HepG2 (cell line): ENCODE data around the gene RRAS2. TPM values are rescaled to one million over a fixed set of nuclear protein-coding genes. Genes with fewer than 3 reads are reported as not detected.

Experiments used
- ASH2L ChIP-seq: fragments of 300-600, 200-600 bp; sonication (generic); IDR thresholded peaks from 2 replicates; pipeline ENCODE4 v1.7.0; 2017; ENCODE audit warnings: low read depth, mild to moderate bottlenecking, moderate library complexity, mixed read lengths, low read length; ENCODE audit not compliant: insufficient read length
- FOSL2 ChIP-seq: sonication (generic); formaldehyde crosslinking; IDR thresholded peaks from 2 replicates; pipeline ENCODE4 v1.4.0; 2020; ENCODE audit warnings: missing genetic modification reagents
- HCFC1 ChIP-seq: fragments of 150-350 bp; IDR thresholded peaks from 2 replicates; pipeline ENCODE4 v1.6.1; 2014; ENCODE audit warnings: low read depth, low read length
- HNRNPUL1 ChIP-seq: fragments of 200-400 bp; formaldehyde crosslinking; IDR thresholded peaks from 2 replicates; pipeline ENCODE4 v1.6.1; 2017; ENCODE audit warnings: low read depth, mild to moderate bottlenecking, low read length, moderate library complexity
- HOXD1 ChIP-seq: sonication (generic); formaldehyde crosslinking; IDR thresholded peaks from 2 replicates; pipeline ENCODE4 v1.5.0; 2020; ENCODE audit warnings: missing genetic modification reagents
- MAFK ChIP-seq, 2 experiments: IDR thresholded peaks in 1 of 2; conservative IDR thresholded peaks in 1 of 2; 2 replicates each; pipeline ENCODE4 v1.6.1; 2011; ENCODE audit warnings: improper control_type of control experiment in 2 of 2, low read length in 2 of 2
- MBNL3 ChIP-seq: fragments of 250-450 bp; sonication (Bioruptor Pico); conservative IDR thresholded peaks from 2 replicates; pipeline ENCODE4 v1.8.0; 2022; ENCODE audit warnings: mild to moderate bottlenecking, inconsistent platforms
- MXD3 ChIP-seq: IDR thresholded peaks from 2 replicates; pipeline ENCODE4 v1.6.1; 2016; ENCODE audit warnings: mild to moderate bottlenecking, missing biosample characterization, missing genetic modification reagents
- NR2F2 ChIP-seq: IDR thresholded peaks from 2 replicates; pipeline ENCODE4 v1.6.1; 2012; ENCODE audit warnings: low read depth, inconsistent platforms, borderline replicate concordance
- PHF8 ChIP-seq: sonication (generic); formaldehyde crosslinking; IDR thresholded peaks from 2 replicates; pipeline ENCODE4 v1.5.0; 2020; ENCODE audit warnings: missing genetic modification reagents
- RBFOX2 ChIP-seq: fragments of 200-400 bp; formaldehyde crosslinking; IDR thresholded peaks from 2 replicates; pipeline ENCODE4 v1.6.1; 2017; ENCODE audit warnings: low read depth, mild to moderate bottlenecking, low read length
- SIX4 ChIP-seq: sonication (generic); formaldehyde crosslinking; IDR thresholded peaks from 2 replicates; pipeline ENCODE4 v1.4.0; 2020; ENCODE audit warnings: missing genetic modification reagents
- SP2 ChIP-seq: sonication (generic); formaldehyde crosslinking; IDR thresholded peaks from 2 replicates; pipeline ENCODE4 v1.5.1; 2020; ENCODE audit warnings: mild to moderate bottlenecking, missing genetic modification reagents
- ZBTB8A ChIP-seq: sonication (generic); formaldehyde crosslinking; IDR thresholded peaks from 2 replicates; pipeline ENCODE4 v1.4.0; 2020; ENCODE audit warnings: mild to moderate bottlenecking, low read depth, missing genetic modification reagents, borderline replicate concordance
- ZNF275 ChIP-seq: sonication (generic); formaldehyde crosslinking; IDR thresholded peaks from 2 replicates; pipeline ENCODE4 v1.8.0; 2022; ENCODE audit warnings: missing genetic modification reagents, mild to moderate bottlenecking, inconsistent platforms, borderline replicate concordance
- ZNF597 ChIP-seq: sonication (generic); formaldehyde crosslinking; IDR thresholded peaks from 2 replicates; pipeline ENCODE4 v1.5.0; 2020; ENCODE audit warnings: missing genetic modification reagents
- ZNF737 ChIP-seq: sonication (generic); formaldehyde crosslinking; IDR thresholded peaks from 2 replicates; pipeline ENCODE4 v1.5.0; 2020; ENCODE audit warnings: missing genetic modification reagents, mild to moderate bottlenecking, borderline replicate concordance
- ZNF773 ChIP-seq: sonication (generic); formaldehyde crosslinking; IDR thresholded peaks from 2 replicates; pipeline ENCODE4 v1.4.0; 2020; ENCODE audit warnings: missing genetic modification reagents, borderline replicate concordance
- ZSCAN31 ChIP-seq: sonication (generic); formaldehyde crosslinking; IDR thresholded peaks from 2 replicates; pipeline ENCODE4 v1.5.0; 2020; ENCODE audit warnings: low read depth, mild to moderate bottlenecking, missing genetic modification reagents
- polyA plus RNA-seq, 8 experiments: library from polyadenylated mRNA; depleted of rRNA in 3 of 8; stranded (reverse) in 7 of 8; unstranded in 1 of 8; fragments of >200 nt; fragmentation: Illumina TruSeq in 4 of 8; extraction: Trizol in 4 of 8; gene quantifications; 2 replicates each; pipeline versions ENCODE4 v1.2.1 to v1.2.3, GENCODE V29; 2011 to 2016; ENCODE audit warnings: low read depth in 4 of 8, missing spikeins in 1 of 8, mixed read lengths in 1 of 8; ENCODE audit not compliant: insufficient read depth in 1 of 8
- total RNA-seq, 5 experiments: library from RNA; depleted of rRNA; stranded (reverse); fragments of >200 nt; fragmentation: Illumina TruSeq; extraction: Trizol; gene quantifications; 2 replicates each; pipeline ENCODE4 v1.2.3, GENCODE V29; 2016; ENCODE audit warnings: low read depth in 1 of 5
- TF ChIP-seq, protein P1 (sequence below): sonication (generic); formaldehyde crosslinking; IDR thresholded peaks from 2 replicates; pipeline ENCODE4 v1.5.0; 2020; ENCODE audit warnings: mild to moderate bottlenecking, missing genetic modification reagents, borderline replicate concordance

RRAS2 gene
- total and polyA plus RNA-seq, 2 of the 13 experiments (the other 11 are each of a cell fraction or from before 2014, with no cell fraction given), result 19.0 to 44.1 TPM

- TF ChIP-seq FOSL2 (CRISPR knock-in tag) (peak; percentile 81), ASH2L (no peak), ZNF597 (no peak), ZNF275 (CRISPR knock-in tag) (no peak), ZNF773 (CRISPR knock-in tag) (no peak), ZBTB8A (CRISPR knock-in tag) (no peak), MBNL3 (CRISPR knock-in tag) (no peak), ZNF737 (CRISPR knock-in tag) (no peak), HNRNPUL1 (no peak), MXD3 (CRISPR knock-in tag) (no peak), NR2F2 (peak; percentile 54; the same call in 1 of the 2 replicates), SIX4 (CRISPR knock-in tag) (no peak), MAFK (conservative IDR thresholded peaks at IDR 0.05 in 1 of 2, IDR thresholded peaks at IDR 0.05 in 1 of 2; ENCODE audit: low read length in 2 of 2) (no peak), SP2 (CRISPR knock-in tag) (no peak), RBFOX2 (no peak), ZSCAN31 (no peak), HCFC1 (no peak), PHF8 (no peak), HOXD1 (CRISPR knock-in tag) (no peak)
- TF ChIP-seq, protein P1, sequence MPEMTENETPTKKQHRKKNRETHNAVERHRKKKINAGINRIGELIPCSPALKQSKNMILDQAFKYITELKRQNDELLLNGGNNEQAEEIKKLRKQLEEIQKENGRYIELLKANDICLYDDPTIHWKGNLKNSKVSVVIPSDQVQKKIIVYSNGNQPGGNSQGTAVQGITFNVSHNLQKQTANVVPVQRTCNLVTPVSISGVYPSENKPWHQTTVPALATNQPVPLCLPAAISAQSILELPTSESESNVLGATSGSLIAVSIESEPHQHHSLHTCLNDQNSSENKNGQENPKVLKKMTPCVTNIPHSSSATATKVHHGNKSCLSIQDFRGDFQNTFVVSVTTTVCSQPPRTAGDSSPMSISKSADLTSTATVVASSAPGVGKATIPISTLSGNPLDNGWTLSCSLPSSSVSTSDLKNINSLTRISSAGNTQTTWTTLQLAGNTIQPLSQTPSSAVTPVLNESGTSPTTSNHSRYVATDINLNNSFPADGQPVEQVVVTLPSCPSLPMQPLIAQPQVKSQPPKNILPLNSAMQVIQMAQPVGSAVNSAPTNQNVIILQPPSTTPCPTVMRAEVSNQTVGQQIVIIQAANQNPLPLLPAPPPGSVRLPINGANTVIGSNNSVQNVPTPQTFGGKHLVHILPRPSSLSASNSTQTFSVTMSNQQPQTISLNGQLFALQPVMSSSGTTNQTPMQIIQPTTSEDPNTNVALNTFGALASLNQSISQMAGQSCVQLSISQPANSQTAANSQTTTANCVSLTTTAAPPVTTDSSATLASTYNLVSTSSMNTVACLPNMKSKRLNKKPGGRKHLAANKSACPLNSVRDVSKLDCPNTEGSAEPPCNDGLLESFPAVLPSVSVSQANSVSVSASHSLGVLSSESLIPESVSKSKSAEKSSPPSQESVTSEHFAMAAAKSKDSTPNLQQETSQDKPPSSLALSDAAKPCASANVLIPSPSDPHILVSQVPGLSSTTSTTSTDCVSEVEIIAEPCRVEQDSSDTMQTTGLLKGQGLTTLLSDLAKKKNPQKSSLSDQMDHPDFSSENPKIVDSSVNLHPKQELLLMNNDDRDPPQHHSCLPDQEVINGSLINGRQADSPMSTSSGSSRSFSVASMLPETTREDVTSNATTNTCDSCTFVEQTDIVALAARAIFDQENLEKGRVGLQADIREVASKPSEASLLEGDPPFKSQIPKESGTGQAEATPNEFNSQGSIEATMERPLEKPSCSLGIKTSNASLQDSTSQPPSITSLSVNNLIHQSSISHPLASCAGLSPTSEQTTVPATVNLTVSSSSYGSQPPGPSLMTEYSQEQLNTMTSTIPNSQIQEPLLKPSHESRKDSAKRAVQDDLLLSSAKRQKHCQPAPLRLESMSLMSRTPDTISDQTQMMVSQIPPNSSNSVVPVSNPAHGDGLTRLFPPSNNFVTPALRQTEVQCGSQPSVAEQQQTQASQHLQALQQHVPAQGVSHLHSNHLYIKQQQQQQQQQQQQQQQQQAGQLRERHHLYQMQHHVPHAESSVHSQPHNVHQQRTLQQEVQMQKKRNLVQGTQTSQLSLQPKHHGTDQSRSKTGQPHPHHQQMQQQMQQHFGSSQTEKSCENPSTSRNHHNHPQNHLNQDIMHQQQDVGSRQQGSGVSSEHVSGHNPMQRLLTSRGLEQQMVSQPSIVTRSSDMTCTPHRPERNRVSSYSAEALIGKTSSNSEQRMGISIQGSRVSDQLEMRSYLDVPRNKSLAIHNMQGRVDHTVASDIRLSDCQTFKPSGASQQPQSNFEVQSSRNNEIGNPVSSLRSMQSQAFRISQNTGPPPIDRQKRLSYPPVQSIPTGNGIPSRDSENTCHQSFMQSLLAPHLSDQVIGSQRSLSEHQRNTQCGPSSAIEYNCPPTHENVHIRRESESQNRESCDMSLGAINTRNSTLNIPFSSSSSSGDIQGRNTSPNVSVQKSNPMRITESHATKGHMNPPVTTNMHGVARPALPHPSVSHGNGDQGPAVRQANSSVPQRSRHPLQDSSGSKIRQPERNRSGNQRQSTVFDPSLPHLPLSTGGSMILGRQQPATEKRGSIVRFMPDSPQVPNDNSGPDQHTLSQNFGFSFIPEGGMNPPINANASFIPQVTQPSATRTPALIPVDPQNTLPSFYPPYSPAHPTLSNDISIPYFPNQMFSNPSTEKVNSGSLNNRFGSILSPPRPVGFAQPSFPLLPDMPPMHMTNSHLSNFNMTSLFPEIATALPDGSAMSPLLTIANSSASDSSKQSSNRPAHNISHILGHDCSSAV (CRISPR knock-in tag), result no peak
Observed at GRCh38 chr11:14258221-14258935, 100.6 kb downstream of the RRAS2 start (continued).
